ENCODE measurements around the gene MAPKAPK2. TPM values are rescaled to one million over a fixed set of nuclear protein-coding genes. Genes with fewer than 3 reads are reported as not detected.

MAPKAPK2 gene
- total and polyA plus RNA-seq, 2 of the 13 experiments (the other 11 are each of a cell fraction or from before 2014, with no cell fraction given): 16.6 to 34.0 TPM

GRCh38 chr1:206674745-206675175 is 9.9 kb upstream of the MAPKAPK2 start:
- Histone ChIP-seq H3K9me3 (ENCODE audit: low read length) (no peaks in the 10 kb centered on the region), H4K20me1 (ENCODE audit: insufficient read depth, low read length) (no peaks in the 10 kb centered on the region), H2AFZ (ENCODE audit: low read length) (no peak overlapping the region), H3K4me2 (ENCODE audit: low read depth, low read length) (no peak overlapping the region), H3K27ac (ENCODE audit: extremely low read length, insufficient read depth, low read length) (no peak overlapping the region), H3K36me3 (replicated peaks in 1 of 2; ENCODE audit: control insufficient read depth in 1 of 2, insufficient read depth in 2 of 2, low read length in 2 of 2) (no peaks in the 10 kb centered on the region), H3K9ac (ENCODE audit: insufficient read depth, low read depth, low read length) (no peak overlapping the region), H3K79me2 (ENCODE audit: insufficient read depth, low read length) (no peaks in the 10 kb centered on the region), H3K4me1 (ENCODE audit: insufficient read depth, low read length) (peaks cover 17% of the 10 kb centered on the region), H3K4me3 (replicated peaks in 1 of 3; ENCODE audit: insufficient read depth in 1 of 3, low read depth in 2 of 3, low read length in 3 of 3) (no peak overlapping the region), H3K27me3 (ENCODE audit: control insufficient read depth in 1 of 2, insufficient read depth in 2 of 2, low read length in 2 of 2) (peaks cover 3 to 31% of the 10 kb centered on the region in 2 experiments; a peak in 4 of 5 replicates)
- BruUV-seq (replicated peaks): no TSS peak
- intact Hi-C loops (cut with micrococcal nuclease; ENCODE audit: unreplicated experiment): no loop called here
- peak; percentile 27 for TF ChIP-seq TEAD3 (CRISPR knock-in tag; optimal IDR thresholded peaks at IDR 0.05; ENCODE audit: borderline replicate concordance)
- no peak for TF ChIP-seq DR1 (CRISPR knock-in tag; IDR thresholded peaks at IDR 0.05)
- TF ChIP-seq ZNF296 (CRISPR knock-in tag; conservative IDR thresholded peaks at IDR 0.05): no peak
- TF ChIP-seq ZMYM2 (CRISPR knock-in tag; IDR thresholded peaks at IDR 0.05): no peak
- TF ChIP-seq FLYWCH1 (CRISPR knock-in tag; IDR thresholded peaks at IDR 0.05): no peak
- TF ChIP-seq HDAC1 (CRISPR knock-in tag; IDR thresholded peaks at IDR 0.05): no peak
- TF ChIP-seq FOSL2 (CRISPR knock-in tag; IDR thresholded peaks at IDR 0.05): peak; percentile 60
- TF ChIP-seq FOXA3 (CRISPR knock-in tag; IDR thresholded peaks at IDR 0.05): peak; percentile 49; the same call in 1 of the 2 replicates
- in situ Hi-C loops (cut with HindIII; ENCODE audit: extremely low pct_ligation_motif_present, low pct_unique_long_range_greater_than_20kb): no loop called here
- no peak; the same call in 2 of the 3 replicates for ATAC-seq
- no peak for FAIRE-seq
- POLR2A ChIA-PET: interaction anchor here (1.0 to 1.1 kb wide), 2 partner anchors 9 to 11 kb away, joined by 3 read pairs; no protein-coding TSS in a partner anchor
- no peak for DNase-seq (ENCODE audit: low spot score)
- CTCF ChIA-PET (ENCODE audit: low intra/inter-chr PET ratio, low total read pairs): no interaction called here
- WGBS (ENCODE audit: low lambda C conversion rate): no CpG with 5 or more reads among the region's 1 CpG

GRCh38 chr1:206676499-206676898 is 8.2 kb upstream of the MAPKAPK2 start:
- DNase-seq (ENCODE audit: low spot score): no peak
- Histone ChIP-seq H4K20me1 (ENCODE audit: insufficient read depth, low read length) (no peaks in the 10 kb centered on the region), H3K4me1 (ENCODE audit: insufficient read depth, low read length) (peaks cover 24% of the 10 kb centered on the region), H3K4me3 (replicated peaks in 1 of 3; ENCODE audit: insufficient read depth in 1 of 3, low read depth in 2 of 3, low read length in 3 of 3) (no peak overlapping the region), H3K9me3 (ENCODE audit: low read length) (no peaks in the 10 kb centered on the region), H3K36me3 (replicated peaks in 1 of 2; ENCODE audit: control insufficient read depth in 1 of 2, insufficient read depth in 2 of 2, low read length in 2 of 2) (no peaks in the 10 kb centered on the region), H3K79me2 (ENCODE audit: insufficient read depth, low read length) (no peaks in the 10 kb centered on the region), H3K4me2 (ENCODE audit: low read depth, low read length) (no peak overlapping the region), H3K9ac (ENCODE audit: insufficient read depth, low read depth, low read length) (no peak overlapping the region), H3K27me3 (ENCODE audit: control insufficient read depth in 1 of 2, insufficient read depth in 2 of 2, low read length in 2 of 2) (peaks cover 2 to 17% of the 10 kb centered on the region in 2 experiments; a peak in 2 of 5 replicates), H2AFZ (ENCODE audit: low read length) (no peak overlapping the region), H3K27ac (ENCODE audit: extremely low read length, insufficient read depth, low read length) (no peak overlapping the region)
- ATAC-seq: no peak
- FAIRE-seq: no peak
- BruUV-seq (replicated peaks): no TSS peak
- in situ Hi-C loops (cut with HindIII; ENCODE audit: extremely low pct_ligation_motif_present, low pct_unique_long_range_greater_than_20kb) (no loop called here), intact Hi-C loops (cut with micrococcal nuclease; ENCODE audit: unreplicated experiment) (no loop called here)
- 72% methylated on average over 2 of the region's 2 CpGs for WGBS (ENCODE audit: low lambda C conversion rate)
- ChIA-PET CTCF (ENCODE audit: low intra/inter-chr PET ratio, low total read pairs) (no interaction called here), POLR2A (no interaction called here)
- no peak for TF ChIP-seq AGO2 (optimal IDR thresholded peaks at IDR 0.05; ENCODE audit: low read depth, low read length)
- TF ChIP-seq ZBTB46 (CRISPR knock-in tag; IDR thresholded peaks at IDR 0.05; ENCODE audit: borderline replicate concordance): no peak
- TF ChIP-seq NFE2L2 (IDR thresholded peaks at IDR 0.05; ENCODE audit: low read length): no peak
- no peak for TF ChIP-seq PHF5A (CRISPR knock-in tag; IDR thresholded peaks at IDR 0.05; ENCODE audit: low read depth, unreplicated experiment)
- no peak for TF ChIP-seq ZNF121 (CRISPR knock-in tag; IDR thresholded peaks at IDR 0.05)
- no peak for TF ChIP-seq ZNF513 (CRISPR knock-in tag; conservative IDR thresholded peaks at IDR 0.05)
- no peak for TF ChIP-seq E2F1 (CRISPR knock-in tag; IDR thresholded peaks at IDR 0.05)
- no peak for TF ChIP-seq ZNF335 (CRISPR knock-in tag; IDR thresholded peaks at IDR 0.05)
- TF ChIP-seq ZNF841 (CRISPR knock-in tag; IDR thresholded peaks at IDR 0.05; ENCODE audit: borderline replicate concordance): no peak
